Measurements from ENCODE around the gene MAN2A2. TPM values are rescaled to one million over a fixed set of nuclear protein-coding genes. Genes with fewer than 3 reads are reported as not detected.

MAN2A2 gene
- total RNA-seq, 4 donors from 2014 or later = 56.8 to 124 (median 92.4) TPM

GRCh38 chr15:90946941-90947576 is 44.0 kb downstream of the MAN2A2 start:
- TF ChIP-seq CTCF (IDR thresholded peaks at IDR 0.05 in 4 of 5, conservative IDR thresholded peaks at IDR 0.05 in 1 of 5) (no peak), POLR2A (IDR thresholded peaks at IDR 0.05) (no peak)
- in situ Hi-C loops (cut with MboI; ENCODE audit: low sequenced_read_pairs in 4 of 4) = no loop called here
- Histone ChIP-seq H3K27me3 (no peaks in the 10 kb centered on the region), H3K9me3 (no peaks in the 10 kb centered on the region), H3K27ac (no peak overlapping the region), H3K4me1 (no peaks in the 10 kb centered on the region), H3K36me3 (peaks cover 0 to 93% of the 10 kb centered on the region in 2 donors), H3K4me3 (no peak overlapping the region)
- ATAC-seq = no peak
- intact Hi-C loops (cut with DNase I; ENCODE audit: low total_unique reads) = no loop called here
- no peak for DNase-seq

GRCh38 chr15:90947577-90948357 is 44.7 kb downstream of the MAN2A2 start:
- no peak for DNase-seq
- intact Hi-C loops (cut with DNase I; ENCODE audit: low total_unique reads) = no loop called here
- Histone ChIP-seq H3K36me3 (peaks cover 0 to 93% of the 10 kb centered on the region in 2 donors), H3K4me1 (no peaks in the 10 kb centered on the region), H3K27ac (no peak overlapping the region), H3K27me3 (no peaks in the 10 kb centered on the region), H3K4me3 (no peak overlapping the region), H3K9me3 (no peaks in the 10 kb centered on the region)
- TF ChIP-seq CTCF (IDR thresholded peaks at IDR 0.05 in 4 of 5, conservative IDR thresholded peaks at IDR 0.05 in 1 of 5) = no peak
- no peak for TF ChIP-seq POLR2A (IDR thresholded peaks at IDR 0.05)
- in situ Hi-C loops (cut with MboI; ENCODE audit: low sequenced_read_pairs in 4 of 4) = no loop called here
- no peak for ATAC-seq

GRCh38 chr15:90948506-90948905 is 45.4 kb downstream of the MAN2A2 start:
- Histone ChIP-seq H3K9me3 (no peaks in the 10 kb centered on the region), H3K27ac (no peak overlapping the region), H3K36me3 (peaks cover 0 to 93% of the 10 kb centered on the region in 2 donors), H3K27me3 (no peaks in the 10 kb centered on the region), H3K4me1 (no peaks in the 10 kb centered on the region), H3K4me3 (no peak overlapping the region)
- intact Hi-C loops (cut with DNase I; ENCODE audit: low total_unique reads) (no loop called here), in situ Hi-C loops (cut with MboI; ENCODE audit: low sequenced_read_pairs in 4 of 4) (no loop called here)
- DNase-seq (no peak), ATAC-seq (no peak)
- TF ChIP-seq CTCF (IDR thresholded peaks at IDR 0.05 in 4 of 5, conservative IDR thresholded peaks at IDR 0.05 in 1 of 5) = no peak
- TF ChIP-seq POLR2A (IDR thresholded peaks at IDR 0.05) = no peak

GRCh38 chr15:90949979-90950675 is 47.0 kb downstream of the MAN2A2 start:
- Histone ChIP-seq H3K36me3 (peaks cover 0 to 81% of the 10 kb centered on the region in 2 donors), H3K9me3 (no peaks in the 10 kb centered on the region), H3K27me3 (no peaks in the 10 kb centered on the region), H3K4me3 (no peak overlapping the region), H3K27ac (no peak overlapping the region), H3K4me1 (peaks cover 0 to under 1% of the 10 kb centered on the region in 2 donors)
- no peak for DNase-seq
- TF ChIP-seq CTCF (IDR thresholded peaks at IDR 0.05 in 4 of 5, conservative IDR thresholded peaks at IDR 0.05 in 1 of 5) (no peak), POLR2A (IDR thresholded peaks at IDR 0.05) (no peak)
- in situ Hi-C loops (cut with MboI; ENCODE audit: low sequenced_read_pairs in 4 of 4) (loop anchor here (10.0 to 25.0 kb wide), 4 partner anchors 95 to 325 kb away; no protein-coding TSS in a partner anchor), intact Hi-C loops (cut with DNase I; ENCODE audit: low total_unique reads) (no loop called here)
- no peak for ATAC-seq
